ENCODE measurements around the gene TRMT44. TPM values are rescaled to one million over a fixed set of nuclear protein-coding genes. Genes with fewer than 3 reads are reported as not detected.

TRMT44 gene
- polyA plus RNA-seq, 4 donors: 4.7 to 11.6 (median 5.2) TPM

DNA sequence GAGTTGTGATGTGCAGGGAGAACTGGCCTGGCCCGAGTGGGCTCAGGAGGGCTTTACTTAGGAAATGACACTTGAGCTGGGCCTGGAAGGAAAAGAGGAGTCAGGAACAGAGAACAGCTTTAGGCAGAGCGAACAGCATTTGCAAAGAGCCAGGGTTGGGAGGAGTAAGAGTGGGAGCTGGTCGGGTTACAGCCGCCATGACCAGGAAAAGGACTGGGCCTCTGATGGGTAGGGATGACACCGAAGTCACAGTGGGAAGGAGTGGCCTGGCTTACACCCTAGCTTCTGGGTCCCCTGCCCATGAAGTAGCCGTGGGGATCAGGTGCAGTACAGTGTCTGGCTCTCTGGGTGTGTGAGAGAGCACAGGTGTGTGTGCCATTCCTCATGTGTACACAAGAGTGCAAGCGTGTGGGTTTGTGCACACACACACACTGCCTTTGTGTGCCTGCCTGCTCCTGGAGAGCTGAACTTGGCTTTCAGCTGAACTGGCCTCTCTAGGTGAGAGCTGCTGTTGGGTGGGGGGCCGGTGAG, 31.6 kb downstream of the TRMT44 start:
- FAIRE-seq: no peak
- peaks cover 4 to 72% (median 6%) of the 10 kb centered on the region in 3 donors for H3K36me3 ChIP-seq (ENCODE audit: control insufficient read depth in 3 of 3, insufficient read depth in 2 of 3, low read depth in 1 of 3, low read length in 3 of 3)

DNA sequence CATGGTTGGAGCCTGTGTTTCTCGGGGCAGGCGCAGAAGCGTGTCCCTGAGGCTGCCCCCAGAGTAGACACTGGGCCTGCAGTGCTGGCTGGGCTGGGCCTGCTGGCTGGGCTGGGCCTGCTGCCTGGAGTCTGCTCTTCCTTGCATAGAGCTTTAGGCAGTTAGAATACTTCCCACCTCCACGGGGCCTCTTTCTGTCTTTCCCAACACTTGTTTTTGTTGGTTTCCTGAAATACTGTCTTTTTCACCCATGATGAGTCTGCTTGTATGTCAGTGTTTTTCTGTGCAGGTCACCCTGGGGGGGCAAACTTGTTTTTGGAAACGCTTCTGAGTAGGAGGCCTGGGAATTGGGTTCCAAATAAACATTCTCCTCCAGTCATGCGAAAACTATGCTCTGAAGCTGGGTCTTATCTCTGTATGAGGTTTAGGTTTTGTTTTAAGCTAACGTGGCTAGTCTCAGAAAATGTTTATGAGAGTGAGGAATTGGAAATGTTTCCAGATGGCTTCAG, 32.2 kb downstream of the TRMT44 start:
- Histone ChIP-seq H3K27ac (ENCODE audit: low read depth in 1 of 3, low read length in 2 of 3) (peak overlapping the region in 2 of 3 donors; percentile 45 to 71), H3K4me1 (ENCODE audit: control insufficient read depth in 3 of 3, insufficient read depth in 2 of 3, low read depth in 1 of 3, low read length in 2 of 3) (peaks cover 0 to 5% (median 2%) of the 10 kb centered on the region in 3 donors), H3K4me3 (ENCODE audit: low read depth in 1 of 3, low read length in 3 of 3) (no peak overlapping the region), H3K9me3 (ENCODE audit: control insufficient read depth in 2 of 2, insufficient read depth in 1 of 2, low read depth in 1 of 2, low read length in 1 of 2) (no peaks in the 10 kb centered on the region), H3K36me3 (ENCODE audit: control insufficient read depth in 3 of 3, insufficient read depth in 2 of 3, low read depth in 1 of 3, low read length in 3 of 3) (peaks cover 2 to 73% (median 6%) of the 10 kb centered on the region in 3 donors), H3K27me3 (ENCODE audit: control insufficient read depth in 3 of 3, insufficient read depth in 3 of 3, low read length in 3 of 3) (no peaks in the 10 kb centered on the region)
- FAIRE-seq (no peak), DNase-seq (no peak)
- 69 to 89% (median 88%) methylated on average over 7 of the region's 7 CpGs for WGBS, 3 donors

More for the DNA sequence above, 31.6 kb downstream of the TRMT44 start:
- no peak for DNase-seq
- peaks cover 0 to 5% (median 2%) of the 10 kb centered on the region in 3 donors for H3K4me1 ChIP-seq (ENCODE audit: control insufficient read depth in 3 of 3, insufficient read depth in 2 of 3, low read depth in 1 of 3, low read length in 2 of 3)
- no peak overlapping the region for H3K4me3 ChIP-seq (ENCODE audit: low read depth in 1 of 3, low read length in 3 of 3)
- H3K9me3 ChIP-seq (ENCODE audit: control insufficient read depth in 2 of 2, insufficient read depth in 1 of 2, low read depth in 1 of 2, low read length in 1 of 2): no peaks in the 10 kb centered on the region
- H3K27me3 ChIP-seq (ENCODE audit: control insufficient read depth in 3 of 3, insufficient read depth in 3 of 3, low read length in 3 of 3): no peaks in the 10 kb centered on the region
- peak overlapping the region in 2 of 3 donors; percentile 12 to 33 for H3K27ac ChIP-seq (ENCODE audit: low read depth in 1 of 3, low read length in 2 of 3)
- WGBS, 3 donors: 75 to 92% (median 92%) methylated on average over 8 of the region's 8 CpGs

DNA sequence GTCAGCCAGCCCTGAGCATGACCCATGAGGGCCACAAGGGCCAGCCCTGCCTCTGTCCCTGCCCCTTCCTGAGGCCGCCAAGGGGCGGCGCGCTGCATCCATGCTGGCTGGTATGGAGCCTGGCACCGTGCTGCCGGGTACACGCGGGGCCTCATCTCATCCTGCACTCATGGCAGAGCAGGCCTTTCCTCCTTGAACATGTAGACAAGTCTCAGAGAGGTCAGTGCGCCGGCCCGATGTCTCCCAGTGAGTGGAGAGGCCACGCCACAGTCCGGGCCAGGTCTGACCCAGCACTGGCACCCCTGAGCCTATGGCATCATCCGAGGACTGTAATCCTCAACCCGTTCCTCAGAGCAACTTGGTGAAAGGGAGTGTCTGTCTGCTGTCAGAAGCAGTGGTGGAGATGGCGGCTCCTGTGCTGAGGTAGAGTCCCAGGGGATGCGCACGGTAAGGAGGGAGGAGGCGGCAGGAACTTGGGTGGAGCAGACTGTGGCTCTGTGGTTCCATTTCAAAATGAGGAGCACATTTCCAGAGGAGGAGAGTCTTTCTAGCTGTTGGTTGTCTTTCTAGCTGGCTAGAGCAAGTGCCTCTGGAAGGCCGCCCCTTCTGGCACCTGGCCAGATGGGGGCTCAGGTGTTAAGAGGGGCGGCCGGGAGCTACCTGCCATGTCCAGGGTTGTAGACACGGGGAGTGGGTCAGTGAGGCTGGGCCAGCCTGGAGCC, 32.8 kb downstream of the TRMT44 start:
- no peaks in the 10 kb centered on the region for H3K9me3 ChIP-seq (ENCODE audit: control insufficient read depth in 2 of 2, insufficient read depth in 1 of 2, low read depth in 1 of 2, low read length in 1 of 2)
- peaks cover 0 to 74% (median 0%) of the 10 kb centered on the region in 3 donors for H3K36me3 ChIP-seq (ENCODE audit: control insufficient read depth in 3 of 3, insufficient read depth in 2 of 3, low read depth in 1 of 3, low read length in 3 of 3)
- peak overlapping the region in 2 of 3 donors; percentile 45 to 71 for H3K27ac ChIP-seq (ENCODE audit: low read depth in 1 of 3, low read length in 2 of 3)
- H3K27me3 ChIP-seq (ENCODE audit: control insufficient read depth in 3 of 3, insufficient read depth in 3 of 3, low read length in 3 of 3): no peaks in the 10 kb centered on the region
- no peak overlapping the region for H3K4me3 ChIP-seq (ENCODE audit: low read depth in 1 of 3, low read length in 3 of 3)
- DNase-seq: no peak
- FAIRE-seq: no peak
- WGBS, 3 donors: 85 to 96% (median 94%) methylated on average over 19 to 23 of the region's 23 CpGs
- peaks cover 0 to 5% (median 2%) of the 10 kb centered on the region in 3 donors for H3K4me1 ChIP-seq (ENCODE audit: control insufficient read depth in 3 of 3, insufficient read depth in 2 of 3, low read depth in 1 of 3, low read length in 2 of 3)

DNA sequence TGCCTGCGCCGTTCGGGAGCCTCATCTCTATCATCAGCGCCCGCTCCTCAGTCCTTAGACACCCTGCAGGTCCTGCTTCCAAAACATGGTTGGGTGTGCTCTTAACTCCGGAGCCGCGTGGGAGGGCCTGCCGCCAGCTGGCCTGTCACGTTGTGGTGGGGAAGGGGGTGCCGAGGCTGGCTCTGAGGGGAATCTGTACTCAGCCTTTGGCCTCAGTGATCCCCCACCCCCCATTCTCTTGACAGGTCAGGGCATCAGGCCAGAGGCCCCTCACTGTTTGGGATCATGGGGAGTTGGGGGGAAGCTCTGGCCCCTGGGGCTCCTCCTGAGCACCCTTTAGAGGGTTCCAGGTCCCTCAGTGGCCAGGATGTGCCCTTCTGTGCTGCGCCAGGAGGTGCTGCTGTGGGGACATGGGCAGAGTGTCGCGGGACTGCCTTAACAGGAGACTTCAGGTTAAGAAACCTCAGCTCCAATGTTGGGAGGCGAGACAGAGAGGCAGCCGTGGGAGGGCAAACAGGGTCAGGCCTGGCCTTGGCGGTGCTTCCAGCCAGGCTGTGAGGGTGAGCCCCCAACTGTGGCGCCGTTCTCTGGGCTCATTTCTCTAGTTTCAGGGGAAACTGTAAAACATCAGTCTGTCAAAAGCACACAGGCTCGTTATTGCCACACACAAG, 33.5 kb downstream of the TRMT44 start:
- no peaks in the 10 kb centered on the region for H3K9me3 ChIP-seq (ENCODE audit: control insufficient read depth in 2 of 2, insufficient read depth in 1 of 2, low read depth in 1 of 2, low read length in 1 of 2)
- H3K4me1 ChIP-seq (ENCODE audit: control insufficient read depth in 3 of 3, insufficient read depth in 2 of 3, low read depth in 1 of 3, low read length in 2 of 3): peaks cover 0 to 5% (median 2%) of the 10 kb centered on the region in 3 donors
- 79 to 89% (median 88%) methylated on average over 20 of the region's 20 CpGs for WGBS, 3 donors
- peaks cover 0 to 71% (median 0%) of the 10 kb centered on the region in 3 donors for H3K36me3 ChIP-seq (ENCODE audit: control insufficient read depth in 3 of 3, insufficient read depth in 2 of 3, low read depth in 1 of 3, low read length in 3 of 3)
- H3K27ac ChIP-seq (ENCODE audit: low read depth in 1 of 3, low read length in 2 of 3): no peak overlapping the region
- H3K4me3 ChIP-seq (ENCODE audit: low read depth in 1 of 3, low read length in 3 of 3): no peak overlapping the region
- FAIRE-seq (no peak), DNase-seq (no peak)
- H3K27me3 ChIP-seq (ENCODE audit: control insufficient read depth in 3 of 3, insufficient read depth in 3 of 3, low read length in 3 of 3): no peaks in the 10 kb centered on the region

DNA sequence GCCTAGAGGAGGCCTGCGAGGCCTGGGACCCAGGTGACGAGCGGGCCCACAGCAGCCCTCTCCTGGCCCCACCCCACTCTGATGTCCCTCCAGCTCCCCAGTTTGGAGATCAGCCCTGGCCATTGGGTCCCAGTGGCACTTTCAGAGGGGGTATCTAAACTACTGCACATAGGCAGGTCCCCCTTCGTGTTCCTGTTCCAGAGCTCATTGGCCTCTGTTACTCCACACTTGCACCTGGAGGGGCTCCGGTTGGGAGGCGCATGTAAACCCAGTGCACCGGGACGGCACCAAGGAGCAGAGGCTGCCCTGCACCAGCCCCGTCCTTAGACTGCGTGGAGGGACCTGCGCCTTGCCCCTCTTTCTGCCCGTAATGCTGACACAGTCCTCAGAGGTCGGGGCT, 34.3 kb downstream of the TRMT44 start:
- no peak for FAIRE-seq
- no peaks in the 10 kb centered on the region for H3K27me3 ChIP-seq (ENCODE audit: control insufficient read depth in 3 of 3, insufficient read depth in 3 of 3, low read length in 3 of 3)
- peaks cover 0 to 5% (median 2%) of the 10 kb centered on the region in 3 donors for H3K4me1 ChIP-seq (ENCODE audit: control insufficient read depth in 3 of 3, insufficient read depth in 2 of 3, low read depth in 1 of 3, low read length in 2 of 3)
- 94 to 97% (median 97%) methylated on average over 13 of the region's 13 CpGs for WGBS, 3 donors
- DNase-seq: no peak
- peaks cover 0 to 65% (median 0%) of the 10 kb centered on the region in 3 donors for H3K36me3 ChIP-seq (ENCODE audit: control insufficient read depth in 3 of 3, insufficient read depth in 2 of 3, low read depth in 1 of 3, low read length in 3 of 3)
- no peaks in the 10 kb centered on the region for H3K9me3 ChIP-seq (ENCODE audit: control insufficient read depth in 2 of 2, insufficient read depth in 1 of 2, low read depth in 1 of 2, low read length in 1 of 2)
- H3K4me3 ChIP-seq (ENCODE audit: low read depth in 1 of 3, low read length in 3 of 3): no peak overlapping the region
- H3K27ac ChIP-seq (ENCODE audit: low read depth in 1 of 3, low read length in 2 of 3): no peak overlapping the region

DNA sequence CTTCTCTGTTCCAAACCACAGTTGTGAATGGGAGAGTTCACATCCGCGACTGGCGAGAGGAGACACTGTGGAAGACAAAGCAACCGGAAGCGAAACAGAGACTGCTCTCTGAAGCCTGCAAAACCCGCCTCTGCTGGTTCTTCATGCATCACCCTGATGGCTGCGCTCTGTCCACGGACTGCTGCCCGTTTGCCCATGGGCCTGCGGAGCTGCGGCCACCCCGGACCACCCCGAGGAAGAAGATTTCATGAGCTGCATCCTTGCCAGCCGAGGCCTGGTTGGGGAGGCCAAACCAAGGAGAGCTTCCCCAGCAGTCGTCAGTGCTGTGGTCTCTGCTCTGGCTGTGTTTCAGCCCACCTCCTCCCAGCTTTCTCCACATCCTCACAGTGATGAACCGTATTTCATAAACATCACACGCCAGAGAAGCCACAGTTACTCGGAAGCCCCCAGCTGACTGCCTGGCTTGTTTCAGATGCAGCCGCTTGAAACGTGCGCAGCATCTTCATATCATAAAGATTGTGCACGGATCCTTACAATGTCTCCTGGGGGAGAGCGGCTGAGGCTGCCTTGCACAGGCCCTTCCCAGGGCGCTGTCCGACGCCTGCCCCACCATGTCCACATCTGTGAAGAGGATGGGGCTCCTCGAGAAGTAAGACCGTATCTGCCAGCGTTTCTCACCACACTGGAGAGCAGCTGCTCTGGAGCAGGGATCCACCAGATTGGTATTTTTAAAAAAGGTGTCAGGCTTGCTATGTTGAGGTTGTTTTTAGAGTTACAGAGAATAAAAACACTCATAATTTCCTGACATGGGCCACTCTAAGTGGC, 35.4 kb downstream of the TRMT44 start:
- WGBS, 3 donors: 90 to 95% (median 94%) methylated on average over 29 of the region's 29 CpGs
- Histone ChIP-seq H3K4me1 (ENCODE audit: control insufficient read depth in 3 of 3, insufficient read depth in 2 of 3, low read depth in 1 of 3, low read length in 2 of 3) (peaks cover 0 to 5% (median 2%) of the 10 kb centered on the region in 3 donors), H3K4me3 (ENCODE audit: low read depth in 1 of 3, low read length in 3 of 3) (no peak overlapping the region), H3K36me3 (ENCODE audit: control insufficient read depth in 3 of 3, insufficient read depth in 2 of 3, low read depth in 1 of 3, low read length in 3 of 3) (peaks cover 0 to 56% (median 0%) of the 10 kb centered on the region in 3 donors), H3K9me3 (ENCODE audit: control insufficient read depth in 2 of 2, insufficient read depth in 1 of 2, low read depth in 1 of 2, low read length in 1 of 2) (no peaks in the 10 kb centered on the region), H3K27me3 (ENCODE audit: control insufficient read depth in 3 of 3, insufficient read depth in 3 of 3, low read length in 3 of 3) (no peaks in the 10 kb centered on the region), H3K27ac (ENCODE audit: low read depth in 1 of 3, low read length in 2 of 3) (no peak overlapping the region)
- FAIRE-seq: no peak
- no peak for DNase-seq

DNA sequence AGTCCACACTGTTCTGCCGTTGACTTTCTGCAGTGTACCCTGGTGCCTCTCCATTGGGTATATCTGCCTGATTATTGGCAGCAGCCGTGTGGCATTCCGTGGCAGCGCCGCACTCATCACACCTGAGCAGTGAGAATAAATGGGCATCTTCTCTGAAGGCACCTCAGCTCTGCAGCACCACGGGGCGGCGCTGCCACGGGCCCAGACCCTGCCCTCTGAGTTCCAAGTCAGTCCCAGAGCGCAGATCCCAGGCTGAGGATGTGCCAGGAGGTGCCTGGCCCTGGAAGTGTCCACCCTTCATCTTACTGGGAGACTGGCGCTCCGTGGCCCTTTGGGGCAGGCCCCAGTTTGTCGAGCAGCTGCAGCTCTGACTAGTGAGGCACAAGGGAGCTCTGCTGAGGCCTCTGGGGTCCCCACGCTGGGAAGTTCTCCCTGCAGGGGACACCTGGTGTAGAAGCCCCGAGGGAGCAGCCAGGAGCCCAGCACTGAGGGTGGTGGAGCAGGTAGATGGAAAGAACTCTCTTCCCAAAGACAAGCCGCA, 36.6 kb downstream of the TRMT44 start:
- DNase-seq (no peak), FAIRE-seq (no peak)
- Histone ChIP-seq H3K9me3 (ENCODE audit: control insufficient read depth in 2 of 2, insufficient read depth in 1 of 2, low read depth in 1 of 2, low read length in 1 of 2) (no peaks in the 10 kb centered on the region), H3K27ac (ENCODE audit: low read depth in 1 of 3, low read length in 2 of 3) (no peak overlapping the region), H3K4me1 (ENCODE audit: control insufficient read depth in 3 of 3, insufficient read depth in 2 of 3, low read depth in 1 of 3, low read length in 2 of 3) (peaks cover 0 to 4% (median 2%) of the 10 kb centered on the region in 3 donors), H3K36me3 (ENCODE audit: control insufficient read depth in 3 of 3, insufficient read depth in 2 of 3, low read depth in 1 of 3, low read length in 3 of 3) (peaks cover 0 to 46% (median 0%) of the 10 kb centered on the region in 3 donors), H3K4me3 (ENCODE audit: low read depth in 1 of 3, low read length in 3 of 3) (no peak overlapping the region), H3K27me3 (ENCODE audit: control insufficient read depth in 3 of 3, insufficient read depth in 3 of 3, low read length in 3 of 3) (no peaks in the 10 kb centered on the region)
- 93 to 95% (median 94%) methylated on average over 16 of the region's 16 CpGs for WGBS, 3 donors
